ENCODE data around the gene PTPRD. TPM values are rescaled to one million over a fixed set of nuclear protein-coding genes. Genes with fewer than 3 reads are reported as not detected.

PTPRD gene
- total RNA-seq, 4 donors from 2014 or later, result 0.78 to 11.7 (median 1.6) TPM

DNA sequence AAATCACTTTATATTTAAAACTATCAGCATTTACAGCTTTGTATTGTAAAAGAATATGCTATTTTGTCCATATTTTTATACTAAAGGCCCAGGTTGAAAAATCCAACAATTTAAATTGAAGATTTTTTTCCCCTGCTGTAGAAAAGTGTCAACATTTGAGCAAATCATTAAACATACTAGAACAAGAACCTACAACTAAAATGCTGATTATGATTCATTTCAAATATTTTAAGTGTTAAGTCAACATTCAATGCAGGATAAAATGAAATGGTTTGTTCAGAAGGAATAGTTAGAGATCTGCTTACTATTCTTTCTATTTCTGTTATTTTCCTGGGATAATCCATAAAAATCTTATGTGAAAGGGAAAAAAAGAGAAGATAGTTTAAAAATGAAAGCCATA, 1946.7 kb downstream of the PTPRD start:
- no peak for TF ChIP-seq POLR2A (IDR thresholded peaks at IDR 0.05)
- TF ChIP-seq, protein P1, sequence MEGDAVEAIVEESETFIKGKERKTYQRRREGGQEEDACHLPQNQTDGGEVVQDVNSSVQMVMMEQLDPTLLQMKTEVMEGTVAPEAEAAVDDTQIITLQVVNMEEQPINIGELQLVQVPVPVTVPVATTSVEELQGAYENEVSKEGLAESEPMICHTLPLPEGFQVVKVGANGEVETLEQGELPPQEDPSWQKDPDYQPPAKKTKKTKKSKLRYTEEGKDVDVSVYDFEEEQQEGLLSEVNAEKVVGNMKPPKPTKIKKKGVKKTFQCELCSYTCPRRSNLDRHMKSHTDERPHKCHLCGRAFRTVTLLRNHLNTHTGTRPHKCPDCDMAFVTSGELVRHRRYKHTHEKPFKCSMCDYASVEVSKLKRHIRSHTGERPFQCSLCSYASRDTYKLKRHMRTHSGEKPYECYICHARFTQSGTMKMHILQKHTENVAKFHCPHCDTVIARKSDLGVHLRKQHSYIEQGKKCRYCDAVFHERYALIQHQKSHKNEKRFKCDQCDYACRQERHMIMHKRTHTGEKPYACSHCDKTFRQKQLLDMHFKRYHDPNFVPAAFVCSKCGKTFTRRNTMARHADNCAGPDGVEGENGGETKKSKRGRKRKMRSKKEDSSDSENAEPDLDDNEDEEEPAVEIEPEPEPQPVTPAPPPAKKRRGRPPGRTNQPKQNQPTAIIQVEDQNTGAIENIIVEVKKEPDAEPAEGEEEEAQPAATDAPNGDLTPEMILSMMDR (IDR thresholded peaks at IDR 0.05 in 4 of 5, conservative IDR thresholded peaks at IDR 0.05 in 1 of 5), result no peak
- intact Hi-C loops (cut with DNase I; ENCODE audit: low total_unique reads) (no loop called here), in situ Hi-C loops (cut with MboI; ENCODE audit: low sequenced_read_pairs in 4 of 4) (no loop called here)
- peaks cover 0 to 3% of the 10 kb centered on the region in 2 donors for H3K4me1 ChIP-seq
- no peak overlapping the region for H3K27ac ChIP-seq
- H3K27me3 ChIP-seq, result no peaks in the 10 kb centered on the region
- ATAC-seq, result no peak
- no peaks in the 10 kb centered on the region for H3K9me3 ChIP-seq
- H3K36me3 ChIP-seq, result no peaks in the 10 kb centered on the region
- no peak for DNase-seq
- no peak overlapping the region for H3K4me3 ChIP-seq

- peak; percentile 56 for ATAC-seq
- Histone ChIP-seq H3K36me3 (no peaks in the 10 kb centered on the region), H3K27me3 (no peaks in the 10 kb centered on the region), H3K4me3 (no peak overlapping the region), H3K4me1 (peaks cover 0 to 19% of the 10 kb centered on the region in 2 donors), H3K27ac (no peak overlapping the region), H3K9me3 (no peaks in the 10 kb centered on the region)
- TF ChIP-seq, protein P1 (IDR thresholded peaks at IDR 0.05 in 4 of 5, conservative IDR thresholded peaks at IDR 0.05 in 1 of 5), result no peak
- no peak for TF ChIP-seq POLR2A (IDR thresholded peaks at IDR 0.05)
- intact Hi-C loops (cut with DNase I; ENCODE audit: low total_unique reads), result no loop called here
- DNase-seq, result peak; percentile 45 to 56
- in situ Hi-C loops (cut with MboI; ENCODE audit: low sequenced_read_pairs in 4 of 4), result no loop called here
These were observed 1952.4 kb downstream of the PTPRD start for GRCh38 chr9:8660383-8660782.

- TF ChIP-seq, protein P1 (IDR thresholded peaks at IDR 0.05 in 4 of 5, conservative IDR thresholded peaks at IDR 0.05 in 1 of 5), result no peak
- no peak for TF ChIP-seq POLR2A (IDR thresholded peaks at IDR 0.05)
- intact Hi-C loops (cut with DNase I; ENCODE audit: low total_unique reads), result no loop called here
These were observed 1953.7 kb downstream of the PTPRD start for GRCh38 chr9:8659108-8659507.

DNA sequence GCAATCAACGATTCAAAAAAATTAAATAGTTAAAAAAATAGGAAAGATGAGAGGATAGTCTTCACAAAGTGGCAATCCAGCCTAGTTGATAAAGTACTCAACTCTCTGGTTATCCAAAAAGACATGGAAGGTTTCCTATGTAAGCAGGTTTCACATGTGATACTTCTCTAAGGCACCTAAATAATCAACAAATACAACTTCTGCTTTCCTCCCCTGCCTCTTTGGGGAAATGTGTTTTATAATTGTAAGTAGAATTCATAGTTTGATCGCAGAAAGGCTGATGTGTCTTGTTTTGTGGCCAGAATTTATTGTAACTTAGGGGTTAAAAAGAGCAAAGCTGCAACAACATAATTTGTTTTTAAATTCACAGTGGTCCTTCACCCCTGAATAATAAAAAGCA, 1957.7 kb downstream of the PTPRD start:
- no peaks in the 10 kb centered on the region for H3K27me3 ChIP-seq
- H3K4me3 ChIP-seq, result no peak overlapping the region
- DNase-seq (no peak), ATAC-seq (no peak)
- in situ Hi-C loops (cut with MboI; ENCODE audit: low sequenced_read_pairs in 4 of 4) (no loop called here), intact Hi-C loops (cut with DNase I; ENCODE audit: low total_unique reads) (no loop called here)
- H3K36me3 ChIP-seq, result no peaks in the 10 kb centered on the region
- peaks cover 0 to 11% of the 10 kb centered on the region in 2 donors for H3K4me1 ChIP-seq
- H3K9me3 ChIP-seq, result no peaks in the 10 kb centered on the region
- no peak overlapping the region for H3K27ac ChIP-seq
- TF ChIP-seq, protein P1 (IDR thresholded peaks at IDR 0.05 in 4 of 5, conservative IDR thresholded peaks at IDR 0.05 in 1 of 5), result no peak
- TF ChIP-seq POLR2A (IDR thresholded peaks at IDR 0.05), result no peak

More at GRCh38 chr9:8659108-8659507, 1953.7 kb downstream of the PTPRD start:
- H3K4me3 ChIP-seq, result no peak overlapping the region
- in situ Hi-C loops (cut with MboI; ENCODE audit: low sequenced_read_pairs in 4 of 4), result no loop called here
- H3K36me3 ChIP-seq, result no peaks in the 10 kb centered on the region
- H3K27ac ChIP-seq, result no peak overlapping the region
- H3K4me1 ChIP-seq, result peaks cover 0 to 19% of the 10 kb centered on the region in 2 donors
- DNase-seq (peak; percentile 6 to 42), ATAC-seq (peak in 1 of 2 donors; percentile 69)
- no peaks in the 10 kb centered on the region for H3K9me3 ChIP-seq
- no peaks in the 10 kb centered on the region for H3K27me3 ChIP-seq

DNA sequence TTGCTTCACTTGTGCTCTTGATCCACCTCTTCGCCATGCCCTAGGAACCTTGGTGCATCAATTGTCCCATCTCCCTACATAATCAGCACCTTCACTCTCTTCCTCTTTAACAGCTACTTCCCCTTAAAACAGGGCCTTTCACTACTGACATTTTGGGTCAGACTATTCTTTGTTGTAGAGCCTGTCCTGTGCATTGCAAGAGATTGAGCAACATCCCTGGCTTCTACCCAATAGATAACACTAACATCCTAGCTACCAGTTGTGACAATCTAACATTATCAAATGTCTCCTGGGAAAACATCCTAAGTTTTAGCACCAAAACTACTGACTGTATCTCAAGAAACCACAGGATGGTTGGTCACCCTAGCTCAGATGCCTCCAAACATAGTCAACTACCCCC, 1958.9 kb downstream of the PTPRD start:
- TF ChIP-seq, protein P1 (IDR thresholded peaks at IDR 0.05 in 4 of 5, conservative IDR thresholded peaks at IDR 0.05 in 1 of 5), result no peak
- TF ChIP-seq POLR2A (IDR thresholded peaks at IDR 0.05), result no peak
- H3K9me3 ChIP-seq, result no peaks in the 10 kb centered on the region
- DNase-seq (no peak), ATAC-seq (no peak)
- intact Hi-C loops (cut with DNase I; ENCODE audit: low total_unique reads), result no loop called here
- in situ Hi-C loops (cut with MboI; ENCODE audit: low sequenced_read_pairs in 4 of 4), result no loop called here
- no peak overlapping the region for H3K27ac ChIP-seq
- no peaks in the 10 kb centered on the region for H3K27me3 ChIP-seq
- peaks cover 0 to 4% of the 10 kb centered on the region in 2 donors for H3K4me1 ChIP-seq
- H3K36me3 ChIP-seq, result no peaks in the 10 kb centered on the region
- H3K4me3 ChIP-seq, result no peak overlapping the region
